ENCODE measurements around the gene PCDH15. TPM values are rescaled to one million over a fixed set of nuclear protein-coding genes. Genes with fewer than 3 reads are reported as not detected.

Gene PCDH15
- total and polyA plus RNA-seq, 4 donors, result 20.7 to 46.8 (median 39.1) TPM

DNA sequence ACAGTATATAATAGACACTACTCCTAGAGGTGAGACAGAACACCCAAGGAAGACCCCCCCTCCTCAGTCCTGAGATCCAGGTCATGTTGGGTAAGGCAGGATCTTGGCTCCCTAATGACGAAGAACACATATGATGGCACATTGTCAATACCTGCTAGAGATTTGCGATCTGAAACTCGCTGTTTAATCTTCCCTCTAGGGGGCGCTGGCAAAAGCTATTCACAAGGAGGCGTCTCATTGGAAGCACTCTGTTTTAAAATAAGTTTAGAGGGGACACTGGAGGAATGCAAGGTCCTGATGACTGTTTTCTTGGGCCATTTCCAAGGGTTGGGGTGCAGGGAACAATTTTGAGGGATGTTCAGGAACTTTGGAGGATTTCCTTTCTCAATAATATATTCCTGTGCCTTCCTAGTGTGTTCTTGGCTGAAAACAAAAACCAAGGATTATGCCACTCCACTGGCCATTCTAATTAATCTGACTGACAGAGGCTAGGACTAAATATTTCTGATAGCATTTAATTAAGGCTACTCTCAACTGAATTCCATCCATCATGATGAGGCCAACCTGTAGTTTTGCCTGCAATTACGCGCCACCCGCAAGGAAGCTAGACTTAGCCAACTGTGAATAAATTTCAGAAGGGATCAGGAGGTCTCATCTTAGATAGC lies 1014.7 kb downstream of the PCDH15 start:
- H3K9me3 ChIP-seq (ENCODE audit: control insufficient read depth, insufficient read depth, low read length), result no peaks in the 10 kb centered on the region
- no peak for DNase-seq (ENCODE audit: low read depth in 4 of 6, low spot score in 6 of 6)
- WGBS (ENCODE audit: insufficient coverage), result 64% methylated on average over 6 of the region's 8 CpGs

DNA sequence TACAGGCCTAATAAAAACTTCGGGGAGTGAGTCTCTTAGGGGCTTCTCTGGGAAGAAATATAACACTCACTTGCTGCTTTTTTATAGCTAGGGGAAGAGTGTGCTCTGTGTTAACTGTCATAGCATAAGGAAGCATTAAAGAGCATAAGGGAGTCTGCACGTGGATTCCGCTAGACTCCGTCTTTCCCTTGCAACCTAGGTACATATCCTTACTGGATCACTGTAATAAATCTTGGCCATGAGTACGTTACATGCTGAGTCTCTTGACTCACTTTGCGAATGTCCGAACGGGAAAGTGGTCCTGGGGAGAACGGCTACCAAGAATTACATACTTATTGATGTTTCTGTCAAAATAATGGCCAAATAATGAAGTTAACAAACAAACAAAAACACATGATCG lies 1029.3 kb downstream of the PCDH15 start:
- Histone ChIP-seq H3K4me3 (ENCODE audit: low read depth, low read length) (no peak overlapping the region), H3K27ac (ENCODE audit: low read depth, low read length) (no peak overlapping the region), H3K9me3 (ENCODE audit: control insufficient read depth, insufficient read depth, low read length) (no peaks in the 10 kb centered on the region), H3K27me3 (ENCODE audit: control insufficient read depth, insufficient read depth, low read length) (no peaks in the 10 kb centered on the region), H3K4me1 (ENCODE audit: control insufficient read depth, insufficient read depth, low read length) (no peaks in the 10 kb centered on the region), H3K36me3 (ENCODE audit: control insufficient read depth, insufficient read depth, low read length) (no peaks in the 10 kb centered on the region)
- peak in 1 of 6 donors; percentile 44 for DNase-seq (ENCODE audit: low read depth in 4 of 6, low spot score in 6 of 6)
- no CpG with 5 or more reads among the region's 10 CpGs for WGBS (ENCODE audit: insufficient coverage)

More for the DNA sequence above, 1014.7 kb downstream of the PCDH15 start:
- no peaks in the 10 kb centered on the region for H3K4me1 ChIP-seq (ENCODE audit: control insufficient read depth, insufficient read depth, low read length)
- no peaks in the 10 kb centered on the region for H3K36me3 ChIP-seq (ENCODE audit: control insufficient read depth, insufficient read depth, low read length)
- H3K4me3 ChIP-seq (ENCODE audit: low read depth, low read length), result no peak overlapping the region
- H3K27ac ChIP-seq (ENCODE audit: low read depth, low read length), result no peak overlapping the region
- H3K27me3 ChIP-seq (ENCODE audit: control insufficient read depth, insufficient read depth, low read length), result no peaks in the 10 kb centered on the region

DNA sequence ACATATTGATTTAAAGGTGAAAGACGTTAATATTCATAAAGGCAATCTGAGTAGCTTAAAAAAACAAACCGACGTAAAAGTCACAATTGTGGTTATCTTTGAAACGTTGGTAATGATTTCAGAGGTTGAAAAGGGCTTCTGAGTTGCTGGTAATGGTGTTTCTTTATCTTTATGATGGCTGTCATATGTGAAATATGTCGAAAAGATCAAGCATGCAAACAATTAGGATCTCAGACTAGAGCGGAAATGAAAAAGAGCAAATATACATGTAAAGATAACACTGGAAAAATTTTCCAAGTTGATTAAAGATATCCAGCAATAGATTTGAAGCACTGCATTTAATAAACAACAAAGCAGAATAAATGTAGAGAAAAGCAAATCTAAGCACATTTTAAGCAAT lies 1030.1 kb downstream of the PCDH15 start:
- WGBS (ENCODE audit: insufficient coverage), result 81% methylated on average over 3 of the region's 6 CpGs
- no peaks in the 10 kb centered on the region for H3K36me3 ChIP-seq (ENCODE audit: control insufficient read depth, insufficient read depth, low read length)

DNA sequence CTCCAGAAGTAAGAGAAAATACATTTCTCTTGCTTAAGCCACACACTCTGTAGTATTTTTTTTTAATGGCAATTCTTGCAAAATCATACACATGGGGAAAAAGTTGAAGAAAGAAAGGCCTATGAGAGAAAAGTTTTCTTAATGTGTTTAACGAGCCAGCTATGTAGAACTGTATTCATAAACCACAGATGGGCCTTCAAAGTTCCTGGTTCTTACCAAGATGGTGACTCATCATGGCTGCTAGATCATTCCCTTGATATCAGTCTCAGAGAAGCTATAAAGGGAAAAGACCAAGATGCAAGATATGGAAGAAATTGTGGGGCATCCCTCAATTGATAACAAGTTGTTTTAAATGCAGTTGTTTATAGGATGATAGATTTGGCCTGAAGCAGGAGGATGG lies 1035.7 kb downstream of the PCDH15 start:
- Histone ChIP-seq H3K36me3 (ENCODE audit: control insufficient read depth, insufficient read depth, low read length) (no peaks in the 10 kb centered on the region), H3K27me3 (ENCODE audit: control insufficient read depth, insufficient read depth, low read length) (no peaks in the 10 kb centered on the region), H3K9me3 (ENCODE audit: control insufficient read depth, insufficient read depth, low read length) (no peaks in the 10 kb centered on the region), H3K4me3 (ENCODE audit: low read depth, low read length) (no peak overlapping the region), H3K4me1 (ENCODE audit: control insufficient read depth, insufficient read depth, low read length) (no peaks in the 10 kb centered on the region), H3K27ac (ENCODE audit: low read depth, low read length) (no peak overlapping the region)
- DNase-seq (ENCODE audit: low read depth in 4 of 6, low spot score in 6 of 6), result no peak
- 80% methylated on average over 1 of the region's 1 CpG for WGBS (ENCODE audit: insufficient coverage)

More for the DNA sequence above, 1030.1 kb downstream of the PCDH15 start:
- no peak for DNase-seq (ENCODE audit: low read depth in 4 of 6, low spot score in 6 of 6)
- Histone ChIP-seq H3K4me3 (ENCODE audit: low read depth, low read length) (no peak overlapping the region), H3K4me1 (ENCODE audit: control insufficient read depth, insufficient read depth, low read length) (no peaks in the 10 kb centered on the region), H3K27me3 (ENCODE audit: control insufficient read depth, insufficient read depth, low read length) (no peaks in the 10 kb centered on the region), H3K9me3 (ENCODE audit: control insufficient read depth, insufficient read depth, low read length) (no peaks in the 10 kb centered on the region), H3K27ac (ENCODE audit: low read depth, low read length) (no peak overlapping the region)

DNA sequence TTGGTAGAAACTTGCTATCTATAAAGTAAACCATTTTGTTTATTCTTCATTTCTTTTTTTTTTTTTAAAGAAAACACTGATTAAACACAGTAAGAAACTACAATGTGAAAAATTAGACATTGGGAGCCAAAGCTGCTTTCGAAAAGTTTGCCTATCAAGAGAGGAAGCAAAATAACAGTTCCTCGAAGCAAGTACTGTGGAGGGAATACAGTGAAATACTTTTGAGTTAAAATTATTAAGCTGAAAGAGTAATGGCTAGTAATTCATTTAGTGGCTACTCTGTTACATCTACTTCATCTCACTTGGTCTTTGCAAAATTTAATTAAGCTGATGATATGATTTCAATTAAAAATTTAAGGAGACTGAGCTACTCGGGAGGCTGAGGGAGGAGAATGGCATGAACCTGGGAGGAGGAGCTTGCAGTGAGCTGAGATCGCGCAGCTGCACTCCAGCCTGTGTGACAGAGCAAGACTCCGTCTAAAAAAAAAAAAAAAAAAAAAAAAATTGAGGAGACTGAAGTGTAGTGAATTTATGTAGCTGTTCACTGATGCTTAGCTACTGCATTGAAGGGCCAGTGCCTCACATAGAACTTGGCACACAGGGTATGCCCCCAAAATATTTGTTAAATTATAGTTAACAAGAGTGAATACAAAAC lies 1046.3 kb downstream of the PCDH15 start:
- Histone ChIP-seq H3K9me3 (ENCODE audit: control insufficient read depth, insufficient read depth, low read length) (no peaks in the 10 kb centered on the region), H3K27me3 (ENCODE audit: control insufficient read depth, insufficient read depth, low read length) (no peaks in the 10 kb centered on the region), H3K27ac (ENCODE audit: low read depth, low read length) (no peak overlapping the region), H3K36me3 (ENCODE audit: control insufficient read depth, insufficient read depth, low read length) (no peaks in the 10 kb centered on the region), H3K4me3 (ENCODE audit: low read depth, low read length) (no peak overlapping the region), H3K4me1 (ENCODE audit: control insufficient read depth, insufficient read depth, low read length) (no peaks in the 10 kb centered on the region)
- DNase-seq (ENCODE audit: low read depth in 4 of 6, low spot score in 6 of 6), result peak in 2 of 6 donors; percentile 1 to 33
- WGBS (ENCODE audit: insufficient coverage), result 31% methylated on average over 5 of the region's 6 CpGs

Small RNAs within 50 kb of the gene (small RNA-seq; reads per million reads assigned to genes)
- not detected for gene AL365496.1 (ENCODE audit: low replicate concordance)
- gene MIR548F1 (ENCODE audit: low replicate concordance), result 0.08 reads per million
- gene RNU6-687P (ENCODE audit: low replicate concordance), result not detected

All from spinal cord (tissue), 10 donors.